ENCODE measurements around the gene GDE1. TPM values are rescaled to one million over a fixed set of nuclear protein-coding genes. Genes with fewer than 3 reads are reported as not detected.
A peak's percentile ranks its signal among the peaks of the same experiment; 100 is the strongest.

Gene GDE1
- polyA plus RNA-seq, 4 donors = 74.6 to 84.0 (median 79.3) TPM

- peak in 2 of 4 donors; percentile 18 to 28 for DNase-seq (ENCODE audit: low read depth in 4 of 4, low spot score in 3 of 4)
Measured at GRCh38 chr16:19524616-19525384, 2.9 kb upstream of the GDE1 start.

GRCh38 chr16:19524356-19524615, 2.4 kb upstream of the GDE1 start:
- peak in 1 of 4 donors; percentile 18 for DNase-seq (ENCODE audit: low read depth in 4 of 4, low spot score in 3 of 4)

- DNase-seq (ENCODE audit: low read depth in 4 of 4, low spot score in 3 of 4) = peak; percentile 81 to 92 (median 90)
Measured at GRCh38 chr16:19523559-19524355, 1.9 kb upstream of the GDE1 start, which contains the start of gene CCP110. Gene CCP110, plus strand, starts transcription at chr16:19523942. Its CDS starts 3,940 bp downstream, at chr16:19527882.

- no peak for DNase-seq (ENCODE audit: low read depth in 4 of 4, low spot score in 3 of 4)
Measured at GRCh38 chr16:19523184-19523558, 1.3 kb upstream of the GDE1 start.

GRCh38 chr16:19522760-19523159, 862 bp upstream of the GDE1 start:
- DNase-seq (ENCODE audit: low read depth in 4 of 4, low spot score in 3 of 4) = no peak

GRCh38 chr16:19522397-19522732, 467 bp upstream of the GDE1 start:
- no peak for DNase-seq (ENCODE audit: low read depth in 4 of 4, low spot score in 3 of 4)

- DNase-seq (ENCODE audit: low read depth in 4 of 4, low spot score in 3 of 4) = peak in 1 of 4 donors; percentile 5
Measured at GRCh38 chr16:19520861-19521331, 1.0 kb downstream of the GDE1 start.

- DNase-seq (ENCODE audit: low read depth in 4 of 4, low spot score in 3 of 4) = no peak
Measured at GRCh38 chr16:19518388-19518787, 3.5 kb downstream of the GDE1 start.

- DNase-seq (ENCODE audit: low read depth in 4 of 4, low spot score in 3 of 4) = no peak
Measured at GRCh38 chr16:19517424-19518089, 4.3 kb downstream of the GDE1 start.

- no peak for DNase-seq (ENCODE audit: low read depth in 4 of 4, low spot score in 3 of 4)
Measured at GRCh38 chr16:19515757-19516156, 6.1 kb downstream of the GDE1 start.

GRCh38 chr16:19513377-19514053, 8.4 kb downstream of the GDE1 start:
- no peak for DNase-seq (ENCODE audit: low read depth in 4 of 4, low spot score in 3 of 4)

GRCh38 chr16:19512297-19512696, 9.6 kb downstream of the GDE1 start:
- DNase-seq (ENCODE audit: low read depth in 4 of 4, low spot score in 3 of 4) = no peak

- DNase-seq (ENCODE audit: low read depth in 4 of 4, low spot score in 3 of 4) = no peak
Measured at GRCh38 chr16:19507867-19508266, 14.0 kb downstream of the GDE1 start.

- no peak for DNase-seq (ENCODE audit: low read depth in 4 of 4, low spot score in 3 of 4)
Measured at GRCh38 chr16:19506965-19507364, 14.9 kb downstream of the GDE1 start.

GRCh38 chr16:19505600-19506303, 16.1 kb downstream of the GDE1 start:
- no peak for DNase-seq (ENCODE audit: low read depth in 4 of 4, low spot score in 3 of 4)

GRCh38 chr16:19503461-19504075, 18.3 kb downstream of the GDE1 start:
- no peak for DNase-seq (ENCODE audit: low read depth in 4 of 4, low spot score in 3 of 4)

GRCh38 chr16:19502395-19503131, 19.3 kb downstream of the GDE1 start:
- DNase-seq (ENCODE audit: low read depth in 4 of 4, low spot score in 3 of 4) = peak in 2 of 4 donors; percentile 35 to 47

- DNase-seq (ENCODE audit: low read depth in 4 of 4, low spot score in 3 of 4) = no peak
Measured at GRCh38 chr16:19499481-19499880, 22.4 kb downstream of the GDE1 start.

GRCh38 chr16:19499006-19499405, 22.9 kb downstream of the GDE1 start:
- no peak for DNase-seq (ENCODE audit: low read depth in 4 of 4, low spot score in 3 of 4)
